SK-N-MC (cell line): ENCODE results near the gene DCTN1.

Source experiments
- EZH2 ChIP-seq: fragments of 200-600 bp; sonication (generic); IDR thresholded peaks from one replicate; pipeline ENCODE4 v1.6.1; 2017; ENCODE audit warnings: antibody characterized with exemption
- FOXP2 ChIP-seq: optimal IDR thresholded peaks from 2 replicates; pipeline ENCODE3; 2011; ENCODE audit warnings: mild to moderate bottlenecking, moderate library complexity; ENCODE audit not compliant: insufficient read depth; ENCODE audit errors: extremely low read length, control extremely low read depth
- POLR2AphosphoS5 ChIP-seq: IDR thresholded peaks from 2 replicates; pipeline ENCODE4 v1.6.1; 2012; ENCODE audit warnings: mild to moderate bottlenecking, low read depth, low read length, borderline replicate concordance

DNA sequence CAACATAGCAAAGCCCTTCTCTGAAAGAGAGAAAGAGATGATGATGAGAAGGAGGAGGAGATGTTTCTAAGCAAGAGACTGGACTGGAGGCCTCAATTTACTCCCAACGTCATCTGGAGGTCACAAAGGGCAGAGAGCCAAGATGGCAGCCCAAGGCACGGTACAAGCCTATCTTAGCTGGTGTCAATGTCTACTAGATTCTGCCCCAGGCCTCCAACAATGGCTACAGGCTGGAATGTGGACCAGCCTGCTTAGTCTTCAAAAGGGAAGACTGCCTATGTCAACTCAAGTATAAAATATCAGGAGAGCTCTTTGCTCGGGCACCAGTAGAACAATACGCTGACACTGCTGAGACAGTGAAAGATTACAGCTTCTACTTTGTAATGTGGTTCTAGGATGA is 30.2 kb downstream of the DCTN1 start:
- TF ChIP-seq EZH2 = no peak
- TF ChIP-seq POLR2AphosphoS5 = no peak
- TF ChIP-seq FOXP2 = no peak
